ENCODE data around the gene SHMT2.

DNA sequence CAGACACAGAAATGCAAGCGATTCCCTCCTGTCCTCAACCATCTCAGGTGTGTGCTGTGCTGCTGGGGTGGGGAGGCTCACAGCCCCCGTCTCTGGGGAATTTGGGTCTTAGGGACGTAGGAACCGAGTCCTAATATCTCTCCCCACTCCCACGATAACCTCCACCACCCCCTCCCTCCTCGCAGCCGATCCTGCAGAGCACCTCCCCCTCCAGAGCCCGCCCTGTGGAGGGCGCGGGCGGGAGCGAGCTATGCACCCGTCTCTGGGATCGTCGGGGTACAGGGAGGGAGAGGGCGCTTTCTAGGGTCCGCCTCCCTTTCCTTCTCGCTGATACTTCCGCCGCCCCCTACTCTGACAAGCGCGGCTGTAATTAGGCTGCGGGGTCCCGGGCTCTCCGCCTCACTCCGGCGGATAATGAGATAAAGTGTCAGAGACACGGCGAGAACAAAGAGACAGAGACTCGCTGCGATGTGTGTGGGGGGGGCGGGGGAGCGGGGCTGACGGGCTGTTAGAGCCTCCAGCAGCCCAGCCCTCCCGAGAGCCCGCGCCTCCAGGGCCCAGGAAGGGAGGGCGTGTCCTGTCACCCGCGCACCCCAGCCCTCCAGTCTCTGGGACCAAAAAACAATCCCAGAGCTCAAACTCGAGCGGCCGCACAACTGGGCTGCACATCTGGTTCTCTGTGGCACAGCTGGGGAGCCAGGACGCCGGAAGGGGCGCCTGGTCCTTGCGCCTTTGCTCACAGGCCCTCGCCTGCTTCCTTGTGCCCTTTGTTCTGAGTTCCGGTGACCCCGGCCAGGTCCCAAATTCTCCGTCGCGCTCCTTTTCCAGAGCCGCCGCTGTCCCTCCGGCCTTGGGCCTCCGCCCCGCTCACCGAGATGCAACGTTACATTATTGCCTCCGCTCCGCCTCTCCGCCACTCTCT is 8.7 kb downstream of the SHMT2 start:
- TF ChIP-seq, protein P1, sequence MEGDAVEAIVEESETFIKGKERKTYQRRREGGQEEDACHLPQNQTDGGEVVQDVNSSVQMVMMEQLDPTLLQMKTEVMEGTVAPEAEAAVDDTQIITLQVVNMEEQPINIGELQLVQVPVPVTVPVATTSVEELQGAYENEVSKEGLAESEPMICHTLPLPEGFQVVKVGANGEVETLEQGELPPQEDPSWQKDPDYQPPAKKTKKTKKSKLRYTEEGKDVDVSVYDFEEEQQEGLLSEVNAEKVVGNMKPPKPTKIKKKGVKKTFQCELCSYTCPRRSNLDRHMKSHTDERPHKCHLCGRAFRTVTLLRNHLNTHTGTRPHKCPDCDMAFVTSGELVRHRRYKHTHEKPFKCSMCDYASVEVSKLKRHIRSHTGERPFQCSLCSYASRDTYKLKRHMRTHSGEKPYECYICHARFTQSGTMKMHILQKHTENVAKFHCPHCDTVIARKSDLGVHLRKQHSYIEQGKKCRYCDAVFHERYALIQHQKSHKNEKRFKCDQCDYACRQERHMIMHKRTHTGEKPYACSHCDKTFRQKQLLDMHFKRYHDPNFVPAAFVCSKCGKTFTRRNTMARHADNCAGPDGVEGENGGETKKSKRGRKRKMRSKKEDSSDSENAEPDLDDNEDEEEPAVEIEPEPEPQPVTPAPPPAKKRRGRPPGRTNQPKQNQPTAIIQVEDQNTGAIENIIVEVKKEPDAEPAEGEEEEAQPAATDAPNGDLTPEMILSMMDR (IDR thresholded peaks at IDR 0.05): no peak
- no peak for TF ChIP-seq POLR2AphosphoS5 (IDR thresholded peaks at IDR 0.05)
- no peak for TF ChIP-seq EP300 (IDR thresholded peaks at IDR 0.05)
- no peak for TF ChIP-seq POLR2A (IDR thresholded peaks at IDR 0.05)
